ENCODE measurements around the gene ERAS. TPM values are rescaled to one million over a fixed set of nuclear protein-coding genes. Genes with fewer than 3 reads are reported as not detected.

Gene ERAS
- polyA plus RNA-seq, 2 of the 4 experiments (the other 2 are of a cell fraction): 0.06 TPM; not detected in 1

DNA sequence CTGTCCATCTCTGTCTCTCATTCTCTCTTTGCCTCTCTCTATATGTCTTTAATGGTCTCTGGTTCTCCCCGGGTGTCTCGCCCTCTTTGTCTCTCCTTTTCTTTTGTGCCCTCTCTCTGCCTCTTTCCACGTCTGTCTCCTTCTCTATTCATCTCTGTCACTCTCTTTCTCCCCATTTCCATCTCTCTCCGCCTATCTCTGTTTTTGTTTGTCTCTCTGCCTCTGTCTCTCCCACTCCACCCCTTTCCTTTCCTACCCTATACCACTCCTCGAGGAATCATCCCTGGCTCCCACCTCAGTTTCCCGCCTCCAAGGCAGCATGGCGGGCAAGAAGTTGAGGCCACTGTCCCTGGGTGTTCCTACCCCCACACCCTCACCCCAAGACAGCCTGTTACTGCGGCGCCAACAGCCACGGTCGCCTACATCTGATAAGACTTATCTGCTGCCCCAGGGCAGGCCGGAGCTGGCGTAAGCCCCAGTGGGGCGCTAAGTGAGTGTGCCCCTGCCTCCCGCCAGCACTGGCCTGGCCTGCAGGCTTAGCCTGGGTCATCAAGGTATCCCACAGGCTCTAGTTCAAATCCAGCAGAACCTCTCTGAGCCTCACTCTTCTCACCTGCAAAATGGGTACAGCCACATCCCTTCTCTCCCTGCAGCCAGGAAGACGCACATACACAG lies 40.6 kb upstream of the ERAS start:
- no peaks in the 10 kb centered on the region for H3K4me1 ChIP-seq
- CTCF ChIA-PET: no interaction called here
- FAIRE-seq: no peak
- WGBS (ENCODE audit: missing lambda C conversion rate): 59% methylated on average over 12 of the region's 16 CpGs
- no peak for DNase-seq (ENCODE audit: low read depth in 1 of 2, low spot score in 1 of 2)
- H3K4me3 ChIP-seq: no peak overlapping the region
- no peak for ATAC-seq
- POLR2A ChIA-PET: no interaction called here
- no peaks in the 10 kb centered on the region for H3K9me3 ChIP-seq
- H3K4me2 ChIP-seq: no peak overlapping the region
- TF ChIP-seq, protein P1, sequence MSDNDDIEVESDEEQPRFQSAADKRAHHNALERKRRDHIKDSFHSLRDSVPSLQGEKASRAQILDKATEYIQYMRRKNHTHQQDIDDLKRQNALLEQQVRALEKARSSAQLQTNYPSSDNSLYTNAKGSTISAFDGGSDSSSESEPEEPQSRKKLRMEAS (IDR thresholded peaks at IDR 0.05): no peak
- no peak for TF ChIP-seq FOSL2 (IDR thresholded peaks at IDR 0.05)
- no peak for TF ChIP-seq FOSL2 (CRISPR knock-in tag; IDR thresholded peaks at IDR 0.05)
- no peak for TF ChIP-seq CBX8 (IDR thresholded peaks at IDR 0.05)
- no peak for TF ChIP-seq RFX5 (IDR thresholded peaks at IDR 0.05)
- no peak for TF ChIP-seq HOXB5 (CRISPR knock-in tag; IDR thresholded peaks at IDR 0.05)
- H3K27ac ChIP-seq: no peak overlapping the region

DNA sequence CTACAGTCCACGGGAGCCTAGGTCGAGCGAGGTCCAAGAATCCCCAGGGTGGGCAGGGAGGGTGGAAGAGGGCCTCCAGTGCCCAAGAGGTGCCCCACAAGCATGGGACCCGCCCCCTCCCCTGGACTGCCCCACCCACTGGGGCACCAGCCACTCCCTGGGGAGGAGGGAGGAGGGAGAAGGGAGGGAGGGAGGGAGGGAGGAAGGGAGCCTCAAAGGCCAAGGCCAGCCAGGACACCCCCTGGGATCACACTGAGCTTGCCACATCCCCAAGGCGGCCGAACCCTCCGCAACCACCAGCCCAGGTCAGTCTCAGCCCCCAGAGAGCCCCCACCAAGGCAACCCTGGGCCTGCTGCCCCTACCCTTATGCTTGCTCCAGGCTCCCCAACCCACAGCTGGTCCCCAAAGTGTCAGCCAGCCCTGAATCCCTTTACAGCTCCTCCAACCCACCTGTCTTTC lies 39.9 kb upstream of the ERAS start, which contains the start of gene GATA1:
TSS of gene GATA1 (plus strand) at position 250 of the 460 bp plus-strand sequence. CDS start 4,520 bp downstream, outside the sequence.
- no peak within 1 kb of the TSS for H3K4me2 ChIP-seq
- no peak within 1 kb of the TSS for H3K4me3 ChIP-seq
- no peak for FAIRE-seq
- no peak within 1 kb of the TSS for H3K27ac ChIP-seq
- CTCF ChIA-PET: no interaction called here
- no peaks in the 10 kb centered on the region for H3K9me3 ChIP-seq
- no peak for ATAC-seq
- no peaks in the 10 kb centered on the region for H3K4me1 ChIP-seq
- TF ChIP-seq BHLHE40 (IDR thresholded peaks at IDR 0.05; ENCODE audit: low read depth, low read length): no peak
- TF ChIP-seq, protein P2, sequence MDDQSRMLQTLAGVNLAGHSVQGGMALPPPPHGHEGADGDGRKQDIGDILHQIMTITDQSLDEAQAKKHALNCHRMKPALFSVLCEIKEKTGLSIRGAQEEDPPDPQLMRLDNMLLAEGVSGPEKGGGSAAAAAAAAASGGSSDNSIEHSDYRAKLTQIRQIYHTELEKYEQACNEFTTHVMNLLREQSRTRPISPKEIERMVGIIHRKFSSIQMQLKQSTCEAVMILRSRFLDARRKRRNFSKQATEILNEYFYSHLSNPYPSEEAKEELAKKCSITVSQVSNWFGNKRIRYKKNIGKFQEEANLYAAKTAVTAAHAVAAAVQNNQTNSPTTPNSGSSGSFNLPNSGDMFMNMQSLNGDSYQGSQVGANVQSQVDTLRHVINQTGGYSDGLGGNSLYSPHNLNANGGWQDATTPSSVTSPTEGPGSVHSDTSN (IDR thresholded peaks at IDR 0.05): no peak
- no peak for TF ChIP-seq POLR2A (IDR thresholded peaks at IDR 0.05; ENCODE audit: low read length)
- no peak for TF ChIP-seq TFCP2L1 (CRISPR knock-in tag; IDR thresholded peaks at IDR 0.05)
- no peak for TF ChIP-seq SMC3 (IDR thresholded peaks at IDR 0.05)
- no peak for TF ChIP-seq GATA3 (IDR thresholded peaks at IDR 0.05; ENCODE audit: borderline replicate concordance)
- no peak for TF ChIP-seq HOXB13 (CRISPR knock-in tag; IDR thresholded peaks at IDR 0.05; ENCODE audit: low read depth)
- TF ChIP-seq HOXB5 (CRISPR knock-in tag; IDR thresholded peaks at IDR 0.05): no peak
- TF ChIP-seq RNF2 (IDR thresholded peaks at IDR 0.05; ENCODE audit: borderline replicate concordance, low read depth): no peak
- TF ChIP-seq, protein P3, sequence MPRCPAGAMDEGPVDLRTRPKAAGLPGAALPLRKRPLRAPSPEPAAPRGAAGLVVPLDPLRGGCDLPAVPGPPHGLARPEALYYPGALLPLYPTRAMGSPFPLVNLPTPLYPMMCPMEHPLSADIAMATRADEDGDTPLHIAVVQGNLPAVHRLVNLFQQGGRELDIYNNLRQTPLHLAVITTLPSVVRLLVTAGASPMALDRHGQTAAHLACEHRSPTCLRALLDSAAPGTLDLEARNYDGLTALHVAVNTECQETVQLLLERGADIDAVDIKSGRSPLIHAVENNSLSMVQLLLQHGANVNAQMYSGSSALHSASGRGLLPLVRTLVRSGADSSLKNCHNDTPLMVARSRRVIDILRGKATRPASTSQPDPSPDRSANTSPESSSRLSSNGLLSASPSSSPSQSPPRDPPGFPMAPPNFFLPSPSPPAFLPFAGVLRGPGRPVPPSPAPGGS (IDR thresholded peaks at IDR 0.05): no peak
- TF ChIP-seq CHD2 (IDR thresholded peaks at IDR 0.05; ENCODE audit: low read length, partially characterized antibody): no peak
- no peak for TF ChIP-seq MAFK (IDR thresholded peaks at IDR 0.05; ENCODE audit: partially characterized antibody)
- TF ChIP-seq ESRRA (IDR thresholded peaks at IDR 0.05; ENCODE audit: borderline replicate concordance, low read length): no peak
- TF ChIP-seq CHD4 (IDR thresholded peaks at IDR 0.05; ENCODE audit: borderline replicate concordance): no peak
- TF ChIP-seq CBX8 (IDR thresholded peaks at IDR 0.05): no peak
- WGBS (ENCODE audit: missing lambda C conversion rate): 76% methylated on average over 4 of the region's 7 CpGs
- POLR2A ChIA-PET: no interaction called here
- DNase-seq (ENCODE audit: low read depth in 1 of 2, low spot score in 1 of 2): no peak

DNA sequence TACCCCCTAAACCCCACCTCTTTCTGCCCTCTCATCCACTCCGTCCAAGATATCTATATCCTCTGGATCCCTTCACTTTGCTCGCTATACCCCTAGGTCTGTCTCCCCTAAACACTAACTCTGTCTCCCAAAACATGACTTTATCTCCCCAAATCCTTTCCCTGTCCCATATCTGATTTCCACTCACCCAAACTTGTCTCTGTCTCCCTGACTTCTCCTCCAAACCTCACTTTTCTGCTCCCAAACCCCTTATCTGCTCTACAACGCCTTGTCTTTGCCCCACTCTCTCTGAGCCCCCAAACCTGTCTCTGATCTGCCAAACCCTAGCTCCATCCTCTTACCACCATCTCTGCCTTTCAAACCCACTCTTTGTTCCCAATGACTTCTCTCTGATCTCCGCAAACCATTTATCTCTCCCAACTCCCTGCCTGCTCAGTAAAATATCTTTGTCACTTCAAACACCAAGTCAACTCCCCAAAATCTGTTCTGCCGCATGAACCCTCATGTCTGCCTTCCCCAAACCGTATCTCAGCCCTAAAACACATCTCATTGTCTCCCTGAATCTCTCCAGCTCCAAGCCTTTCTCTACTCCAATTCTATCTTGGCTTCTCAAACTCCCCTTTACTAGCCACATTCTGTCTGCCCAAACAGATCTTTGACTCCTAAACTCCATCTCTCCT lies 39.3 kb upstream of the ERAS start:
- DNase-seq (ENCODE audit: low read depth in 1 of 2, low spot score in 1 of 2) (no peak), FAIRE-seq (no peak), ATAC-seq (no peak)
- no peak for TF ChIP-seq MAFK (IDR thresholded peaks at IDR 0.05; ENCODE audit: partially characterized antibody)
- no peak for TF ChIP-seq RARB (CRISPR knock-in tag; IDR thresholded peaks at IDR 0.05)
- TF ChIP-seq, protein P4, sequence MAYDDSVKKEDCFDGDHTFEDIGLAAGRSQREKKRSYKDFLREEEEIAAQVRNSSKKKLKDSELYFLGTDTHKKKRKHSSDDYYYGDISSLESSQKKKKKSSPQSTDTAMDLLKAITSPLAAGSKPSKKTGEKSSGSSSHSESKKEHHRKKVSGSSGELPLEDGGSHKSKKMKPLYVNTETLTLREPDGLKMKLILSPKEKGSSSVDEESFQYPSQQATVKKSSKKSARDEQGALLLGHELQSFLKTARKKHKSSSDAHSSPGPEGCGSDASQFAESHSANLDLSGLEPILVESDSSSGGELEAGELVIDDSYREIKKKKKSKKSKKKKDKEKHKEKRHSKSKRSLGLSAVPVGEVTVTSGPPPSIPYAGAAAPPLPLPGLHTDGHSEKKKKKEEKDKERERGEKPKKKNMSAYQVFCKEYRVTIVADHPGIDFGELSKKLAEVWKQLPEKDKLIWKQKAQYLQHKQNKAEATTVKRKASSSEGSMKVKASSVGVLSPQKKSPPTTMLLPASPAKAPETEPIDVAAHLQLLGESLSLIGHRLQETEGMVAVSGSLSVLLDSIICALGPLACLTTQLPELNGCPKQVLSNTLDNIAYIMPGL (CRISPR knock-in tag; IDR thresholded peaks at IDR 0.05; ENCODE audit: borderline replicate concordance): no peak
- no peak for TF ChIP-seq JUNB (IDR thresholded peaks at IDR 0.05)
- no peak for TF ChIP-seq RAD21 (conservative IDR thresholded peaks at IDR 0.05 in 1 of 2, IDR thresholded peaks at IDR 0.05 in 1 of 2)
- TF ChIP-seq, protein P2 (IDR thresholded peaks at IDR 0.05): no peak
- TF ChIP-seq, protein P5, sequence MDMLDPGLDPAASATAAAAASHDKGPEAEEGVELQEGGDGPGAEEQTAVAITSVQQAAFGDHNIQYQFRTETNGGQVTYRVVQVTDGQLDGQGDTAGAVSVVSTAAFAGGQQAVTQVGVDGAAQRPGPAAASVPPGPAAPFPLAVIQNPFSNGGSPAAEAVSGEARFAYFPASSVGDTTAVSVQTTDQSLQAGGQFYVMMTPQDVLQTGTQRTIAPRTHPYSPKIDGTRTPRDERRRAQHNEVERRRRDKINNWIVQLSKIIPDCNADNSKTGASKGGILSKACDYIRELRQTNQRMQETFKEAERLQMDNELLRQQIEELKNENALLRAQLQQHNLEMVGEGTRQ (IDR thresholded peaks at IDR 0.05): no peak
- TF ChIP-seq, protein P6, sequence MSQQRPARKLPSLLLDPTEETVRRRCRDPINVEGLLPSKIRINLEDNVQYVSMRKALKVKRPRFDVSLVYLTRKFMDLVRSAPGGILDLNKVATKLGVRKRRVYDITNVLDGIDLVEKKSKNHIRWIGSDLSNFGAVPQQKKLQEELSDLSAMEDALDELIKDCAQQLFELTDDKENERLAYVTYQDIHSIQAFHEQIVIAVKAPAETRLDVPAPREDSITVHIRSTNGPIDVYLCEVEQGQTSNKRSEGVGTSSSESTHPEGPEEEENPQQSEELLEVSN (IDR thresholded peaks at IDR 0.05; ENCODE audit: borderline replicate concordance, low read depth): no peak
- TF ChIP-seq RCOR1 (IDR thresholded peaks at IDR 0.05; ENCODE audit: low read depth, low read length): no peak
- TF ChIP-seq MYC (IDR thresholded peaks at IDR 0.05; ENCODE audit: borderline replicate concordance, low read length): no peak
- ChIA-PET POLR2A (no interaction called here), CTCF (no interaction called here)
- Histone ChIP-seq H3K4me2 (no peak overlapping the region), H3K4me3 (no peak overlapping the region), H3K4me1 (no peaks in the 10 kb centered on the region), H3K9me3 (no peaks in the 10 kb centered on the region), H3K27ac (no peak overlapping the region)
- 30% methylated on average over 6 of the region's 6 CpGs for WGBS (ENCODE audit: missing lambda C conversion rate)
